HG02884 (cell line): ENCODE measurements around the gene FAM89A.
A peak's percentile ranks its signal among the peaks of the same experiment; 100 is the strongest.

Experiments used
- ATAC-seq: cut with Tn5 transposase; IDR thresholded peaks from one replicate; pipeline ENCODE4 v1.9.1; 2021; ENCODE audit warnings: mild to moderate bottlenecking, moderate library complexity; ENCODE audit not compliant: unreplicated experiment

The FAM89A gene

GRCh38 chr1:231040019-231040799, at the start of gene FAM89A:
Gene FAM89A (minus strand): TSS chr1:231040254. CDS start chr1:231040211, 43 bp downstream.
- ATAC-seq, result peak; percentile 58

GRCh38 chr1:231084353-231084752, 44.3 kb upstream of the FAM89A start:
- ATAC-seq, result no peak

GRCh38 chr1:231079163-231079562, 39.1 kb upstream of the FAM89A start:
- ATAC-seq, result no peak

GRCh38 chr1:231078250-231078649, 38.2 kb upstream of the FAM89A start:
- no peak for ATAC-seq

- ATAC-seq, result no peak
These were observed 36.7 kb upstream of the FAM89A start for GRCh38 chr1:231076802-231077201.

- ATAC-seq, result no peak
These were observed 35.4 kb upstream of the FAM89A start for GRCh38 chr1:231075497-231075896.

- ATAC-seq, result no peak
These were observed 35.0 kb upstream of the FAM89A start for GRCh38 chr1:231075020-231075419.

GRCh38 chr1:231074046-231074445, 34.0 kb upstream of the FAM89A start:
- no peak for ATAC-seq

- ATAC-seq, result no peak
These were observed 33.3 kb upstream of the FAM89A start for GRCh38 chr1:231073331-231073730.

- ATAC-seq, result no peak
These were observed 32.5 kb upstream of the FAM89A start for GRCh38 chr1:231072502-231073094.

- no peak for ATAC-seq
These were observed 32.0 kb upstream of the FAM89A start for GRCh38 chr1:231072041-231072440.

GRCh38 chr1:231070758-231071444, 30.8 kb upstream of the FAM89A start:
- no peak for ATAC-seq

- no peak for ATAC-seq
These were observed 29.3 kb upstream of the FAM89A start for GRCh38 chr1:231069333-231069732.

- no peak for ATAC-seq
These were observed 28.7 kb upstream of the FAM89A start for GRCh38 chr1:231068762-231069161.

- no peak for ATAC-seq
These were observed 25.6 kb upstream of the FAM89A start for GRCh38 chr1:231065510-231066241.

GRCh38 chr1:231064418-231064817, 24.4 kb upstream of the FAM89A start:
- ATAC-seq, result no peak

GRCh38 chr1:231063331-231063730, 23.3 kb upstream of the FAM89A start:
- ATAC-seq, result no peak

- no peak for ATAC-seq
These were observed 22.6 kb upstream of the FAM89A start for GRCh38 chr1:231062500-231063270.

GRCh38 chr1:231059566-231060193, 19.6 kb upstream of the FAM89A start:
- ATAC-seq, result no peak
